ENCODE measurements around the gene PCNX2. TPM values are rescaled to one million over a fixed set of nuclear protein-coding genes. Genes with fewer than 3 reads are reported as not detected.
"Not testable (repeated sequence)": the region's sequence is repeated elsewhere in the genome, so short reads cannot be mapped to it uniquely, and the experiment has no call there.

The PCNX2 gene
- total RNA-seq, 3 donors from 2014 or later: 15.1 to 17.3 (median 15.3) TPM

DNA sequence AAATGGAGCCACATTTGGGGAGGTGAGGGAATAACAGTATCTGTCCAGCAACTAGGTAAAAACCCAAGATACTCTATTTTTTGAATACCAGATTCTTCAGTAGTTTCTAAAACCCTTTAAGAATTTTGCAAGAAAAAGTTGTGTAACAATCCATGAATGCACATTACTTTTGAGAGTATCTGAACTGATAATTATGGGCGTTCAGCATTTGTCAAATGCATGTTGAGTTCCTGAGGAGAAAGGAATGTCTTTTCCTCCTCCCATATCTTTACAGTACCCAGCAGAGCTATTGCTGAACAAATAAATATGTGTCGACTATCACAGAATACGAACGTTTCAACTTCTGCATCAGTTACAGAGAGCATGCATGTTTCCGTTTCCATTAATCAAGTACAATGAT is 104.5 kb downstream of the PCNX2 start:
- DNase-seq (no peak), ATAC-seq (no peak)
- Mint-ChIP-seq H3K27me3 (ENCODE audit: low read depth) (no peaks in the 10 kb centered on the region), H3K36me3 (ENCODE audit: insufficient read depth) (peaks cover 49% of the 10 kb centered on the region), H3K4me1 (ENCODE audit: low read depth) (no peaks in the 10 kb centered on the region), H3K4me3 (no peak overlapping the region), H3K9me3 (peaks cover 8% of the 10 kb centered on the region)

DNA sequence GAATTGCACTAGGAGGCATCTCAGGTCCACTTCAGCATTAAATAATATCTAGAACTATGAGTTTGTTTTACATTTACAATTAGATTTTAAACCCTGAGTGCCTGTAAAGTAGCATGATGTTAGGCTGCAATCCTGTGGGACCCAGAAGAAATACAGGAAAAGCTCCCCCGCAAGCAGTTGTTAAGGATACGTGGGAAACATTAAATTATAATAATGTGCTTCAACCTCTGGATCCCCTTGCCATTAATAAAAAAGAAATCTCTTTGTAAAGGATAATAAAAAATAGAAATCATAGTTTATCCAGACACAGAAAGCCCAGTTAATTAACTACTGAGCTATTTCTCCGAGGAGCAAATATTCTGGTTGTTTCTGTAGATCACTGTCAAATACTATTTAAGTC is 106.0 kb downstream of the PCNX2 start:
- Mint-ChIP-seq H3K4me1 (ENCODE audit: low read depth) (no peaks in the 10 kb centered on the region), H3K36me3 (ENCODE audit: insufficient read depth) (peaks cover 48% of the 10 kb centered on the region), H3K27me3 (ENCODE audit: low read depth) (no peaks in the 10 kb centered on the region), H3K9me3 (peaks cover 8% of the 10 kb centered on the region), H3K4me3 (no peak overlapping the region)
- DNase-seq: no peak
- no peak for ATAC-seq

DNA sequence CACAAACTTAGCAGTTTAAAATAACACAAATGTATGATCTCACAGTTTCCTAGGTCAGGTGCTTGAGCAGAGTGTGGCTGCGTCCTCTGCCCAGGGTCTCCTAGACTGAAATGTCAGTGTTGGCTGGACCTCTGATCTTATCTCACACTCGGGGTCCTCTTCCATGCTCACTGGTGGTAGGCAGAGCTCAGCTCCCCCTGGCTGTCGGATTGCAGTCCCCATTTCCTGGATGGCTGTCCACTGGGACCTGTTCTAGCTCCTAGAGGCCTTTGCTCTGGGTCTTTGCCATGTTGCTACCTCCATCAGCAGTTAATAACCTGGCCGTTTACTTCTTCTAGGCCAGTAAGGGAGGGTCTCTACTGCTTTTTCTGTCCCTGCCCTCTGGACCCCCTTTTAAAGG is 107.5 kb downstream of the PCNX2 start:
- H3K27me3 Mint-ChIP-seq (ENCODE audit: low read depth): no peaks in the 10 kb centered on the region
- no peaks in the 10 kb centered on the region for H3K4me1 Mint-ChIP-seq (ENCODE audit: low read depth)
- H3K4me3 Mint-ChIP-seq: no peak overlapping the region
- no peaks in the 10 kb centered on the region for H3K9me3 Mint-ChIP-seq
- ATAC-seq (no peak), DNase-seq (no peak)
- H3K36me3 Mint-ChIP-seq (ENCODE audit: insufficient read depth): peaks cover 44% of the 10 kb centered on the region

DNA sequence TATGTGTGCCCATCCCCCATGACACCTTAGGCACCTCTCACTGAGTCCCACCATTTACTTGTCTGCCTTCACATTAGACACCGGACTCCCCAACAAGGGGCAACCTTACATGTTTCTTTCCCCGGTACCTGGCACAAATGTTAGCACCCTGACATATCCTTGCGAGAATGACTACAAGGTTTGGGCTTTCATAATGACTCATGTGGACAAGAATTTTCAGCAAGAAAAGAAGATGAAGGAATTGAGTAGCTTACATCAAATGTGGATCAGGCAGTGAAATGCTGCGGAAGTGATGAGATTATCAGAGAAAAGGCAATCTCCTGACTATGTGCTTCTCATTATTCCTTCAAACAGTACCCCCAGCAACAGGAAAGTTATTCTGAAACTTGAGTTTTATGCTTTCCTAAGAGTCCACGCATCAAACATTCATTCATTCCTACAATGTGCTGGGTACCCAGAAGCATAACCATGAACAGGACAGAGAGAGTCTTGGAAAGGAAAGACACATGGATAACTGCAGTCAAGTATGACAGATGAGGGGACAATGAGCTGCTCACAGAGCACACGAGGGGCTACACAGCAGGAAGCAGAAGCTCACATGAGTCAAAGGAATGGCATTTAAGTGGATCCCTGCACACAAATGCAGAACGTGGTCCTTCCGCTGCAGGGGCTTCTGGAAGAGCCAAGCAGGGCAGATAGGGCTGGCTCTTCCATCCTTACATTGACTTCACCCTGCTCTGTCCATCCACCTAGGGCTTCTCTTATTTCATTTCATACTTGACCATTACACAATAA is 112.1 kb downstream of the PCNX2 start:
- peaks cover 11% of the 10 kb centered on the region for H3K9me3 Mint-ChIP-seq
- H3K27me3 Mint-ChIP-seq (ENCODE audit: low read depth): no peaks in the 10 kb centered on the region
- H3K36me3 Mint-ChIP-seq (ENCODE audit: insufficient read depth): peaks cover 54% of the 10 kb centered on the region
- DNase-seq (no peak), ATAC-seq (no peak)
- no peak overlapping the region for H3K4me3 Mint-ChIP-seq
- peaks cover 2% of the 10 kb centered on the region for H3K4me1 Mint-ChIP-seq (ENCODE audit: low read depth)

DNA sequence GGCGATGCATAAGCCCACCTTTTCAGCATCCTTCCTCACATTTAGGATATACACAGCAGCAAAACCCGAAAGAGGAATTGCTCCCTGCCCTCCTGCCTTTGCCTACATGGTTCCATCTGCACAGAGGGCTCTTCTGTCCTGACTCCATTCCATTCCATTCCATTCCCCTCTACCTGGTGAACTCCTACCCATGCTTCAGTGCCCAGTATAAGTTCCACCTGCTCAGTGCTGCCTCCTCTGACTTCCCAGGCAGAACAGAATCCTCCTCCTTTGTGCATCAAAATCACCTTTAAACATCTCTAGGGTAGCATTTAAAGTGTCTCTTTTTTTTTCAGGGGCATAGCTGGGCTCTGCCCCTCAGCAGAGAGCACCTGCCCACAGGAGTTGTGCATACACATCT is 112.9 kb downstream of the PCNX2 start:
- DNase-seq (no peak), ATAC-seq (no peak)
- peaks cover 62% of the 10 kb centered on the region for H3K36me3 Mint-ChIP-seq (ENCODE audit: insufficient read depth)
- H3K4me3 Mint-ChIP-seq: no peak overlapping the region
- H3K27me3 Mint-ChIP-seq (ENCODE audit: low read depth): no peaks in the 10 kb centered on the region
- H3K4me1 Mint-ChIP-seq (ENCODE audit: low read depth): peaks cover 2% of the 10 kb centered on the region
- peaks cover 19% of the 10 kb centered on the region for H3K9me3 Mint-ChIP-seq

DNA sequence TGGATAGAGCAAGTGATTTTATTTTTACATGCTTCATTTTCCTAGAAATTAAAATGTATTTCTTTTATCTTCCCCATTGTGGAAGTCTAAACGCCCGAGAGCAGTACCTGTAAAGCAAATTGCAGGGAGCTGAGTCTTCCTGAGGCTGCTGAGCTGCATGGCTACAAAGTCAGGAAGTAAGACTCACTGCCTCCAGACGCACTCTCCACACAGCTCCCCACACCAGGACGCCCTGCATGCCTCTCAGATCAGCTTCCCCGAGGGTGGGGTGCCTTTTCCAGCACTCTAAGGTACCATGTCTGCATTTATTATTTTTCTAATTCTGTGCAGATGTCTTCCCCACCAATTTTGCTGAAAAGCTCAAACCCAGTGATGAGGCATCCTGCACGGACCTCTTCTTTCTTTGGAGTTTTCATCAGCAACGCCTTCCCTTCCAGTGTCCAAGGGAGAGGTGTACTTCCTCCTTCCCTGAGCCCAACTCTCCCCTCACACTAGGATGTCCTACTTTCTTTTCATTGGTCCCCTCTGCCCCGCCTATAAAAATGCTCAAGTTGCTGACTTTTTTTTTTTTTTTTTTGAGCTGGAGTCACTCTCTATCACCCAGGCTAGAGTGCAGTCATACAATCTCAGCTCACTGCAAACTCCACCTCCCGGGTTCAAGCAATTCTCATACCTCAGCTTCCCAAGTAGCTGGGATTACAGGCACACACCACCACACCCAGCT is 114.7 kb downstream of the PCNX2 start:
- peaks cover 23% of the 10 kb centered on the region for H3K9me3 Mint-ChIP-seq
- H3K27me3 Mint-ChIP-seq (ENCODE audit: low read depth): no peaks in the 10 kb centered on the region
- H3K4me3 Mint-ChIP-seq: no peak overlapping the region
- peaks cover 2% of the 10 kb centered on the region for H3K4me1 Mint-ChIP-seq (ENCODE audit: low read depth)
- ATAC-seq (no peak), DNase-seq (no peak)
- peaks cover 71% of the 10 kb centered on the region for H3K36me3 Mint-ChIP-seq (ENCODE audit: insufficient read depth)

DNA sequence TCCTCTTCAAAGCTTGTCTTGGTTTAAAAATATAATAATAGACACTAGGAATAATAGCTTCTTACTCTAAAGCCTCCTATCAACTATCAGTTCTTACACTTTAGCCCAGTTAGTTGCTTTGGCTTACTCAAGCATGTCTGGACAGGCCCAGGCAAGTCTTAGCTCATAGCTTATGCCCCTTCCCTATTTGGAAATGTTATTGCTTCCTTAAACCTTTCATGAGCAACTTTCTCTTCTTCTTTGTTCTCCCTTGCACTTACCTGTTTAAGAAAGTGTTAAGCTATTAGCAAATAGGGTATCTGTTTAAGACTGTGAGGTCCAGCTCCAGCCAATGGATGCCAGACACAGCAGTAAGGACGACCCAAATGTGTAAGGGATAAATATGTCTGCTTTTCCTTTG is 115.9 kb downstream of the PCNX2 start:
- not testable (repeated sequence) for H3K4me3 Mint-ChIP-seq; H3K27me3 Mint-ChIP-seq (ENCODE audit: low read depth); H3K4me1 Mint-ChIP-seq (ENCODE audit: low read depth); ATAC-seq; DNase-seq
- peaks cover 23% of the 10 kb centered on the region for H3K9me3 Mint-ChIP-seq
- H3K36me3 Mint-ChIP-seq (ENCODE audit: insufficient read depth): peaks cover 75% of the 10 kb centered on the region

DNA sequence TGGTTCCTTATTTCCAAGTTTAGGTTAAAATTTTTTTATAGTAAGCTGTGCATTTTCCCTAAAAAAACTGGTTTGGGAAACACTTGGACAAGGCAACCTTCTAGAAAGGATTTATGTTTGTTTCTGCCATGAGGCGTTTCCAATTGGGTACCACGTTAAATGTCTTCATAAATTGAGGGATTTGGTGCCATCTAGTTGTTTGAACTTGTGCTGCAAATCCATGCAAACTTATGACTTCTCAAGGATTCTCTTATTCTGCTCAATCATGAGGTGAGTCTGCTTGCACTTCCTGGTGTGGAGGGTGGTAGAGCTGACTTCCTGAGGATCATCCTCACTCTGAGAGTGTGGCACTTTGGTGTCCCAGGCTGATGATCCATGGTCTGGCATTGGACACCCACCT is 123.3 kb downstream of the PCNX2 start:
- DNase-seq: no peak
- no peaks in the 10 kb centered on the region for H3K27me3 Mint-ChIP-seq (ENCODE audit: low read depth)
- H3K4me3 Mint-ChIP-seq: no peak overlapping the region
- H3K9me3 Mint-ChIP-seq: peaks cover 10% of the 10 kb centered on the region
- H3K4me1 Mint-ChIP-seq (ENCODE audit: low read depth): no peaks in the 10 kb centered on the region
- ATAC-seq: no peak
- peaks cover 59% of the 10 kb centered on the region for H3K36me3 Mint-ChIP-seq (ENCODE audit: insufficient read depth)

DNA sequence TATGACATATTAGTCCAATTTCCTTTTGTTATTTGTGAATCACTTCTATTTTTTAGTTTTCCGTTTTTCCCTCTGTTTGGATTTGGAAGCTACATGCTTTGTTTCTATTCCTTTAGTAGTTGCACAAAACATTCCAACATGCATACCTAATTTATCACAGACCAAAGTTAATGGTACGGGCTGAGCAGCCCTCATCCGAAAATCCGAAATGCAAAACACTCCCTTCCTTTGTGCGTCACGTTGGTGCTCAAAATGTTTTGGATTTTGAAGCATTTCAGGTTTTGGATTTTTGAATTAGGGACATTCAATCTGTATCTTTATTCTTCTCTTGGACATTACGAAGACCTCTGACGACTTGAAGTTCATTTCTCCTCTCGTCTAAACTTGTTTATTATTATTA is 124.8 kb downstream of the PCNX2 start:
- Mint-ChIP-seq H3K36me3 (ENCODE audit: insufficient read depth) (peaks cover 58% of the 10 kb centered on the region), H3K27me3 (ENCODE audit: low read depth) (no peaks in the 10 kb centered on the region), H3K4me3 (no peak overlapping the region), H3K4me1 (ENCODE audit: low read depth) (no peaks in the 10 kb centered on the region), H3K9me3 (peaks cover 14% of the 10 kb centered on the region)
- ATAC-seq (no peak), DNase-seq (no peak)

DNA sequence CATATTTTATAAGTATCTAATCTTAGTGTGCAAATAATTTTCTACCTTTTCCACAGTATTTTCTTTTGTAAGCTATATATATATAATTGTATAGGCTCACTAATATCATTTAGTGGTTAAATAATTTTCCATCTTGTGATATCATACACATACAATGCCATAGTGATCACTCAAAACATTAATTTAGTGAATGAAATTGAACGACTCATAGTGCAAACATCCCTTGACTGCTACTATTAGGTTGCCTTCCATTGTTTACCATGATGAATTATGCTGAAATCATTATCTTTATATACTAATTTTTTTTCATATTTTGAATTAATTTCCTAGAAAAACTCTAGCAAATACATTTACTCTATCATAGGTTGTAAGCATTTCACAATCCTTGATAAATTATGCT is 127.1 kb downstream of the PCNX2 start:
- DNase-seq: no peak
- peaks cover 56% of the 10 kb centered on the region for H3K36me3 Mint-ChIP-seq (ENCODE audit: insufficient read depth)
- H3K4me1 Mint-ChIP-seq (ENCODE audit: low read depth): no peaks in the 10 kb centered on the region
- no peak for ATAC-seq
- peaks cover 35% of the 10 kb centered on the region for H3K9me3 Mint-ChIP-seq
- no peaks in the 10 kb centered on the region for H3K27me3 Mint-ChIP-seq (ENCODE audit: low read depth)
- no peak overlapping the region for H3K4me3 Mint-ChIP-seq

DNA sequence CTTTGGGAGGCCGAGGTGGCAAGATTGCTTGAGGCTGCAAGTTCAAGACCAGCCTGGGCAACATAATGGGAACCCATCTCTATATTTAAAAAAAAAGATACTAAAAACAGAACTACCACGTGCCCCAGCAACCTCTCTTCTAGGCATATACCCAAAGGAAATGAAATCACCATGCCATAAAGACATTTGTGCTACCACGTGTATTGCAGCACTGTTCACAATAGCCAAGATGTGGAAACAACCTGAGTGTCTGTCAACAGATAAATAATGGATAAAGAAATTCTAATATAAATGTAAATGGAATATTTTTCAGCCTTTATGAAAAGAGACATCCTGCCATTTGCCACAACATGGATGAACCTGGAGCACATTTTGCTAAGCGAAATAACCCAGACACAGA is 128.6 kb downstream of the PCNX2 start:
- DNase-seq (no peak), ATAC-seq (no peak)
- Mint-ChIP-seq H3K4me3 (no peak overlapping the region), H3K9me3 (peaks cover 34% of the 10 kb centered on the region), H3K4me1 (ENCODE audit: low read depth) (no peaks in the 10 kb centered on the region), H3K27me3 (ENCODE audit: low read depth) (no peaks in the 10 kb centered on the region), H3K36me3 (ENCODE audit: insufficient read depth) (peaks cover 44% of the 10 kb centered on the region)

DNA sequence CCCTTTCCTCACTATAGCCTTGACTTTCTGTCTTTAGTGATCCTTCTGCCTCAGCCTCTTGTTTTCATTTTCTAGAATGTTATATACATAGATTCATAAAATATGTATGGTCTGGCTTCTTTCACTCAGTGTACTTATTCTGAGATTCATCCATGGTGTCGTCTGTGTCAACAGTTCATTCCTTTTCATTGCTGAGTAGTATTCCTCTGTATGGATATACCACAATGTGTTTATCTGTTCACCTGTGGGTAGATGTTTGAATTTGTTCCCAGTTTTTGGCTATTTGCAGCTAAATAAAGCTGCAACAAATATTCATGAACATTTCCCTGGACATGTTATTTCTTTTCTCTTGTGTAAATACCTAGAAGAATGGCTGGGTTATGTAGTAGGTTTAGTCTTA is 131.8 kb downstream of the PCNX2 start:
- Mint-ChIP-seq H3K4me1 (ENCODE audit: low read depth) (no peaks in the 10 kb centered on the region), H3K9me3 (peaks cover 25% of the 10 kb centered on the region), H3K27me3 (ENCODE audit: low read depth) (no peaks in the 10 kb centered on the region), H3K36me3 (ENCODE audit: insufficient read depth) (peaks cover 47% of the 10 kb centered on the region), H3K4me3 (no peak overlapping the region)
- ATAC-seq (no peak), DNase-seq (no peak)

DNA sequence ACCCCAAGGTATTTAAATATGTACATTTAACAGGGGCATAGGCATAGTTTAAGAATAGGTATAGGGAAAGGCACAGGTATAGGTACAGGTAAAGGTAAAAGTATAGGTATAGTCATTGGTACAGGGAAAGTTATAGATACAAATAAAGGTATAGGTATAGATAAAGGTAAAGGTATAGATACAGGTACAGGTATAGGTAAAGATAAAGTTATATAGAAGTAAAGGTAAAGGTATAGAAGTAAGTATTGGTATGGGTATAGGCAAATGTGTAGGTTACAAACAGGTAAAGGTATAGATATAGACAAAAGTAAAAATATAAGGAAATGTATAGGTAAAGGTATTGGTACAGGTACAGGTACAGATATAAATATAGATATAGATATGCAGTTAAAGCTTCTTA is 137.2 kb downstream of the PCNX2 start:
- Mint-ChIP-seq H3K27me3 (ENCODE audit: low read depth) (no peaks in the 10 kb centered on the region), H3K36me3 (ENCODE audit: insufficient read depth) (peaks cover 39% of the 10 kb centered on the region), H3K4me3 (no peak overlapping the region), H3K4me1 (ENCODE audit: low read depth) (no peaks in the 10 kb centered on the region), H3K9me3 (no peaks in the 10 kb centered on the region)
- no peak for DNase-seq
- ATAC-seq: no peak

DNA sequence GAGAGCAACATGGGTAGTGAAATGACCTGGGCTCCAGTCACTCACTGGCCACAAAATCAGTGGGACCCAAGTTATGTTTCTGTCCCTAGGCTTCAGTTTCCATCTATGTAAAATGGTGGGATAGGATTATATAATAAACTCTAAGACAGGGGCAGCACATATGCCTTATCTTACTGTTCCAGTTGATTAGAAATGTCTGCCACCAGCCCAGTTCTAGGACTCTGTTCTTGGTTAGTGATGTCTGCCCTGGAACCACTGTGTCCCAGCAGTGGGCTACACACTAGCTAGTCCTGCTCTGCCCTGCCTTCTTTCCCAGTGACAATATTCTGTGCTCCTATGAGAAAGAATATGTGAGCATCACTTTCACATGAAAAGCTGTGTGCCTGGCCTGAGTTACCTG is 138.3 kb downstream of the PCNX2 start:
- Mint-ChIP-seq H3K36me3 (ENCODE audit: insufficient read depth) (peaks cover 43% of the 10 kb centered on the region), H3K4me3 (no peak overlapping the region), H3K4me1 (ENCODE audit: low read depth) (no peaks in the 10 kb centered on the region), H3K27me3 (ENCODE audit: low read depth) (no peaks in the 10 kb centered on the region), H3K9me3 (no peaks in the 10 kb centered on the region)
- DNase-seq (no peak), ATAC-seq (no peak)

DNA sequence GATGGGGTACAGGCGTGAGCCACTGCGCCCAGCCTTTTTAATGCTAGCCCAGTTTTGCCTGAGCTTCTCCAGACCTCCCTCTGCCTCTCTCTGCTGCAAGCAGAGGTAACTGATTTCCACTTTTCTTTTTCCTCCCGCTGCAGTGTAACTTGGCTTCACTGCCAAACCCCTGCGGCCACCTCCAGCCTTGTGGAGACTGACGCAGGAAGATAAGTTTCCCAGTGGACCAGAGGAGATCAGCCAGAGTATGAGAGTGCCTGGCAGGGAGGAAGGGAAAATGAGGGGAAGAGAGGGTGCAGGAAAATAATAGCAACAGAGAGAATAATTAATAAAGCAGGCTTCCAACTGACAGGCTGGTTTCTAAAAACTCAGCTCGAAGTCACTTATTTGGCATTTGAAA is 143.7 kb downstream of the PCNX2 start:
- no peak for ATAC-seq
- Mint-ChIP-seq H3K9me3 (no peaks in the 10 kb centered on the region), H3K4me1 (ENCODE audit: low read depth) (no peaks in the 10 kb centered on the region), H3K4me3 (no peak overlapping the region), H3K27me3 (ENCODE audit: low read depth) (no peaks in the 10 kb centered on the region), H3K36me3 (ENCODE audit: insufficient read depth) (peaks cover 19% of the 10 kb centered on the region)
- no peak for DNase-seq

Measured in activated T-cell treated with anti-CD3 and anti-CD28 coated beads, Interleukin-2, amount 50 U/mL, for 4 hours (primary cell).